ENCODE data around the gene ANKFY1. TPM values are rescaled to one million over a fixed set of nuclear protein-coding genes. Genes with fewer than 3 reads are reported as not detected.

ANKFY1 gene
- total RNA-seq, 4 donors from 2014 or later, result 43.3 to 49.8 (median 46.7) TPM

DNA sequence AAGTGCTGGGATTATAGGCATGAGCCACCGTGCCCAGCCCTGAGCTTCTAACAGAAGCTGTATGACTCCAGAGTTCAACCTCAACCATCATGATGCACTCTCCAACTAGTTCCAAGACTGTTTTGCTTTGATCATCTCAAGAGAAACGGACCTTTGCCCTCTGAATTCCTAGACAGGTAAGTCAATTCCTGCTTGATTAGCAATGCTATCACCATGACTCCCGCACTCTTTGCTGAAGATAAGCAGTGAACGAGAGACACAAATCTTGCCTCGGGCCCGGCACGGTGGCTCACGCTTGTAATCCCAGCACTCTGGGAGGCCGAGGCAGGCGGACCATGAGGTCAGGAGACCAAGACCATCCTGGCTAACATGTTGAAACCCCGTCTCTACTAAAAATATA is 22.2 kb downstream of the ANKFY1 start:
- 96 to 99% methylated on average over 11 of the region's 11 CpGs for WGBS, 2 donors
- DNase-seq (ENCODE audit: low spot score in 2 of 2), result no peak
- no peak overlapping the region for H3K4me3 ChIP-seq
- no peak for TF ChIP-seq EP300 (IDR thresholded peaks at IDR 0.05)
- TF ChIP-seq CTCF (IDR thresholded peaks at IDR 0.05), result no peak
- TF ChIP-seq POLR2A (IDR thresholded peaks at IDR 0.05), result no peak
- H3K27ac ChIP-seq, result no peak overlapping the region
- H3K27me3 ChIP-seq, result no peaks in the 10 kb centered on the region
- no peaks in the 10 kb centered on the region for H3K4me1 ChIP-seq
- peaks cover 0 to 48% (median 20%) of the 10 kb centered on the region in 3 donors for H3K36me3 ChIP-seq
- no peaks in the 10 kb centered on the region for H3K9me3 ChIP-seq

DNA sequence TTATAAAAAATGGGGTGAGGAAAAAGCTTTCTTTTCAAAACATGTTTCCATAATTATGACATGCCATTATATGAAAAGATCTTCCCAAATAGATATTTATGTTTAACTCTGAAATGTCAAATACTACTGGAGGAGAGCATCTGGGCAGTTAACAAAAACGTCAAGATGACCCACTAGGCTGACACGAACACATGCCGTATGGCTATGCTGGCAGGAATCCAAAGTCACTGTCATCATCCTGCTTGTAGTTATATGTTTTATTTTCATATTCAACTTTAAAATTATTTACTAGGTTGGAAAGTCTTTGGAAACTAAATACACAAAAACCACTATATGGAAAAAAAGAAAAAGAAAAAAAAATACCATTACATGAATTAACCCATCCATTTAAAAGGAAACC is 27.3 kb downstream of the ANKFY1 start:
- Histone ChIP-seq H3K27ac (no peak overlapping the region), H3K4me1 (peaks cover 0 to 2% (median 0%) of the 10 kb centered on the region in 4 donors), H3K9me3 (no peaks in the 10 kb centered on the region), H3K27me3 (no peaks in the 10 kb centered on the region), H3K4me3 (no peak overlapping the region), H3K36me3 (peaks cover 0 to 43% (median 15%) of the 10 kb centered on the region in 3 donors)
- WGBS, 2 donors, result 31% methylated on average over 3 of the region's 3 CpGs
- TF ChIP-seq EP300 (IDR thresholded peaks at IDR 0.05) (no peak), CTCF (IDR thresholded peaks at IDR 0.05) (no peak), POLR2A (IDR thresholded peaks at IDR 0.05) (no peak)
- no peak for DNase-seq (ENCODE audit: low spot score in 2 of 2)

GRCh38 chr17:4235372-4236279 is 28.2 kb downstream of the ANKFY1 start:
- Histone ChIP-seq H3K36me3 (peaks cover 0 to 34% (median 13%) of the 10 kb centered on the region in 3 donors), H3K4me3 (no peak overlapping the region), H3K27ac (peak overlapping the region in 1 of 4 donors; percentile 14), H3K27me3 (no peaks in the 10 kb centered on the region), H3K4me1 (peaks cover 0 to 10% (median 7%) of the 10 kb centered on the region in 4 donors), H3K9me3 (no peaks in the 10 kb centered on the region)
- TF ChIP-seq POLR2A (IDR thresholded peaks at IDR 0.05) (no peak), EP300 (IDR thresholded peaks at IDR 0.05) (no peak), CTCF (IDR thresholded peaks at IDR 0.05) (no peak)
- WGBS, 2 donors, result 70 to 78% methylated on average over 8 of the region's 8 CpGs
- DNase-seq (ENCODE audit: low spot score in 2 of 2), result no peak

DNA sequence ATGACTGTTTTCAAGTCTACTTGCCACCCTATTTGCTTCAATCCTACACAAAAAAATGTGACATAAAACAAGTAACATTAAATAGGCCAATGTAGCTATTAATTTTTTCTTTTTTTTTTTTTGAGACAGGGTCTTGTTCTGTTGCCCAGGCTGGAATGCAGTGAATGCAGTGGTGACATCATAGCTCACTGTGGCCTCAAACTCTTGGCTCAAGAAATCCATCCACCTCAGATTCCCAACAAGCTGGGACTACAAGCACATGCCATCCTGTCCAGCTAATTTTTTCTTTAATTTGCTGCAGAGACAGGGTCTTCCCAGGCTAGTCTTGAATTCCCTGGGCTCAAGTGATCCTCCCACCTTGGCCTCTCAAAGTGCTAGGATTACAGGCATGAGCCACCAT is 29.4 kb downstream of the ANKFY1 start:
- Histone ChIP-seq H3K27ac (no peak overlapping the region), H3K27me3 (no peaks in the 10 kb centered on the region), H3K4me1 (peaks cover 0 to 22% (median 15%) of the 10 kb centered on the region in 4 donors), H3K36me3 (peaks cover 0 to 22% (median 8%) of the 10 kb centered on the region in 3 donors), H3K9me3 (no peaks in the 10 kb centered on the region), H3K4me3 (no peak overlapping the region)
- DNase-seq (ENCODE audit: low spot score in 2 of 2), result no peak
- TF ChIP-seq EP300 (IDR thresholded peaks at IDR 0.05) (no peak), CTCF (IDR thresholded peaks at IDR 0.05) (no peak), POLR2A (IDR thresholded peaks at IDR 0.05) (no peak)

GRCh38 chr17:4233668-4234258 is 30.0 kb downstream of the ANKFY1 start:
- no peaks in the 10 kb centered on the region for H3K27me3 ChIP-seq
- 65 to 67% methylated on average over 7 of the region's 7 CpGs for WGBS, 2 donors
- DNase-seq (ENCODE audit: low spot score in 2 of 2), result no peak
- no peak overlapping the region for H3K27ac ChIP-seq
- H3K4me1 ChIP-seq, result peaks cover 0 to 27% (median 15%) of the 10 kb centered on the region in 4 donors
- no peak overlapping the region for H3K4me3 ChIP-seq
- no peaks in the 10 kb centered on the region for H3K9me3 ChIP-seq
- H3K36me3 ChIP-seq, result peaks cover 0 to 16% (median 2%) of the 10 kb centered on the region in 3 donors
- TF ChIP-seq POLR2A (IDR thresholded peaks at IDR 0.05), result no peak
- TF ChIP-seq EP300 (IDR thresholded peaks at IDR 0.05), result no peak
- TF ChIP-seq CTCF (IDR thresholded peaks at IDR 0.05), result no peak

Measured in tibial nerve (tissue), 4 donors.